GM06990 (cell line): ENCODE measurements around the gene ADCY1.

ENCODE experiments used
- DNase-seq: peaks from one replicate; pipeline ENCODE4 v3.0.0-alpha.2; 2011; ENCODE audit not compliant: insufficient read length; ENCODE audit errors: extremely low read depth
- H3K27me3 ChIP-seq: replicated peaks from 2 replicates; pipeline ENCODE4 v1.6.0; 2011; ENCODE audit warnings: low read length; ENCODE audit not compliant: control insufficient read depth, insufficient read depth
- H3K36me3 ChIP-seq: 2 replicates; pipeline ENCODE4 v1.5.1; 2011; ENCODE audit warnings: low read length; ENCODE audit not compliant: control insufficient read depth, insufficient read depth
- H3K4me3 ChIP-seq: replicated peaks from 2 replicates; pipeline ENCODE4 v1.5.1; 2011; ENCODE audit warnings: low read depth, mild to moderate bottlenecking, control low read depth, low read length
- CTCF ChIP-seq: IDR thresholded peaks from 2 replicates; pipeline ENCODE4 v1.5.1; 2011; ENCODE audit warnings: low read length, control low read depth, mild to moderate bottlenecking, inconsistent platforms; ENCODE audit not compliant: insufficient read depth, poor library complexity, severe bottlenecking

ADCY1 gene

GRCh38 chr7:45659496-45660139, 85.5 kb downstream of the ADCY1 start:
- TF ChIP-seq CTCF, result no peak
- no peaks in the 10 kb centered on the region for H3K27me3 ChIP-seq
- no peak overlapping the region for H3K4me3 ChIP-seq
- no peak for DNase-seq
- peaks cover 4% of the 10 kb centered on the region for H3K36me3 ChIP-seq

- no peaks in the 10 kb centered on the region for H3K27me3 ChIP-seq
- peaks cover 4% of the 10 kb centered on the region for H3K36me3 ChIP-seq
- no peak for DNase-seq
- no peak for TF ChIP-seq CTCF
- H3K4me3 ChIP-seq, result no peak overlapping the region
Measured at GRCh38 chr7:45660201-45660900, 86.2 kb downstream of the ADCY1 start.

GRCh38 chr7:45660901-45661211, 86.7 kb downstream of the ADCY1 start:
- DNase-seq, result no peak
- Histone ChIP-seq H3K27me3 (no peaks in the 10 kb centered on the region), H3K4me3 (no peak overlapping the region), H3K36me3 (peaks cover 4% of the 10 kb centered on the region)
- no peak for TF ChIP-seq CTCF

- no peak overlapping the region for H3K4me3 ChIP-seq
- no peak for TF ChIP-seq CTCF
- peaks cover 4% of the 10 kb centered on the region for H3K36me3 ChIP-seq
- DNase-seq, result no peak
- H3K27me3 ChIP-seq, result no peaks in the 10 kb centered on the region
Measured at GRCh38 chr7:45661302-45661995, 87.3 kb downstream of the ADCY1 start.

- Histone ChIP-seq H3K36me3 (peaks cover 4% of the 10 kb centered on the region), H3K27me3 (no peaks in the 10 kb centered on the region), H3K4me3 (no peak overlapping the region)
- no peak for DNase-seq
- no peak for TF ChIP-seq CTCF
Measured at GRCh38 chr7:45662018-45662417, 87.8 kb downstream of the ADCY1 start.
